Measurements from ENCODE around the gene FCAR. TPM values are rescaled to one million over a fixed set of nuclear protein-coding genes. Genes with fewer than 3 reads are reported as not detected.

FCAR gene
- total and polyA plus RNA-seq, 4 donors, result 0.39 to 2.4 (median 2.2) TPM; not detected in 1

- Histone ChIP-seq H3K4me3 (ENCODE audit: low read depth in 1 of 3, low read length in 3 of 3) (no peak overlapping the region), H3K9me3 (ENCODE audit: control insufficient read depth in 4 of 4, low read length in 3 of 4) (no peaks in the 10 kb centered on the region), H3K4me1 (ENCODE audit: control insufficient read depth in 4 of 4, insufficient read depth in 4 of 4, low read length in 3 of 4) (no peaks in the 10 kb centered on the region), H3K27me3 (ENCODE audit: control insufficient read depth in 4 of 4, insufficient read depth in 4 of 4, low read length in 3 of 4) (peaks cover 0 to 2% (median 0%) of the 10 kb centered on the region in 4 donors), H3K9ac (ENCODE audit: low read depth in 1 of 2, low read length in 2 of 2) (no peak overlapping the region), H3K27ac (ENCODE audit: low read depth in 1 of 2, low read length in 2 of 2) (no peak overlapping the region), H3K36me3 (ENCODE audit: control insufficient read depth in 4 of 4, insufficient read depth in 3 of 4, low read depth in 1 of 4, low read length in 3 of 4) (no peaks in the 10 kb centered on the region)
- no peak for TF ChIP-seq REST (IDR thresholded peaks at IDR 0.05)
- TF ChIP-seq JUND (IDR thresholded peaks at IDR 0.05), result no peak
- no peak for TF ChIP-seq ZBTB33 (IDR thresholded peaks at IDR 0.05)
- TF ChIP-seq RXRA (IDR thresholded peaks at IDR 0.05), result no peak
- TF ChIP-seq FOXA1 (IDR thresholded peaks at IDR 0.05), result no peak
- no peak for TF ChIP-seq GABPA (IDR thresholded peaks at IDR 0.05 in 1 of 2, conservative IDR thresholded peaks at IDR 0.05 in 1 of 2)
- TF ChIP-seq TAF1 (conservative IDR thresholded peaks at IDR 0.05), result no peak
- 56% methylated on average over 3 of the region's 3 CpGs for WGBS
- DNase-seq (ENCODE audit: low spot score), result no peak
Observed at GRCh38 chr19:54871696-54872095, 2.3 kb upstream of the FCAR start.

- H3K4me1 ChIP-seq (ENCODE audit: control insufficient read depth in 4 of 4, insufficient read depth in 4 of 4, low read length in 3 of 4), result no peaks in the 10 kb centered on the region
- no peak overlapping the region for H3K4me3 ChIP-seq (ENCODE audit: low read depth in 1 of 3, low read length in 3 of 3)
- no peaks in the 10 kb centered on the region for H3K9me3 ChIP-seq (ENCODE audit: control insufficient read depth in 4 of 4, low read length in 3 of 4)
- WGBS, result 43% methylated on average over 2 of the region's 2 CpGs
- no peak overlapping the region for H3K9ac ChIP-seq (ENCODE audit: low read depth in 1 of 2, low read length in 2 of 2)
- TF ChIP-seq MAX (IDR thresholded peaks at IDR 0.05), result peak; percentile 21
- TF ChIP-seq GABPA (IDR thresholded peaks at IDR 0.05 in 1 of 2, conservative IDR thresholded peaks at IDR 0.05 in 1 of 2), result no peak
- DNase-seq (ENCODE audit: low spot score), result no peak
- no peaks in the 10 kb centered on the region for H3K36me3 ChIP-seq (ENCODE audit: control insufficient read depth in 4 of 4, insufficient read depth in 3 of 4, low read depth in 1 of 4, low read length in 3 of 4)
- peak overlapping the region in 1 of 2 donors; percentile 42 for H3K27ac ChIP-seq (ENCODE audit: low read depth in 1 of 2, low read length in 2 of 2)
- H3K27me3 ChIP-seq (ENCODE audit: control insufficient read depth in 4 of 4, insufficient read depth in 4 of 4, low read length in 3 of 4), result no peaks in the 10 kb centered on the region
Observed at GRCh38 chr19:54875506-54875905, 1.5 kb downstream of the FCAR start.

- no peak overlapping the region for H3K4me3 ChIP-seq (ENCODE audit: low read depth in 1 of 3, low read length in 3 of 3)
- DNase-seq (ENCODE audit: low spot score), result no peak
- 42% methylated on average over 3 of the region's 3 CpGs for WGBS
- TF ChIP-seq FOXA1 (IDR thresholded peaks at IDR 0.05), result no peak
- no peak for TF ChIP-seq CTCF (IDR thresholded peaks at IDR 0.05; ENCODE audit: low read depth, low read length, missing input control)
- TF ChIP-seq ZBTB33 (IDR thresholded peaks at IDR 0.05), result no peak
- TF ChIP-seq NR2F2 (IDR thresholded peaks at IDR 0.05), result no peak
- TF ChIP-seq GABPA (IDR thresholded peaks at IDR 0.05 in 1 of 2, conservative IDR thresholded peaks at IDR 0.05 in 1 of 2), result no peak
- TF ChIP-seq HNF4A (conservative IDR thresholded peaks at IDR 0.05), result no peak
- no peak for TF ChIP-seq EGR1 (IDR thresholded peaks at IDR 0.05; ENCODE audit: low read depth in 2 of 2)
- no peak overlapping the region for H3K9ac ChIP-seq (ENCODE audit: low read depth in 1 of 2, low read length in 2 of 2)
- no peaks in the 10 kb centered on the region for H3K9me3 ChIP-seq (ENCODE audit: control insufficient read depth in 4 of 4, low read length in 3 of 4)
- H3K4me1 ChIP-seq (ENCODE audit: control insufficient read depth in 4 of 4, insufficient read depth in 4 of 4, low read length in 3 of 4), result no peaks in the 10 kb centered on the region
- no peaks in the 10 kb centered on the region for H3K36me3 ChIP-seq (ENCODE audit: control insufficient read depth in 4 of 4, insufficient read depth in 3 of 4, low read depth in 1 of 4, low read length in 3 of 4)
- H3K27me3 ChIP-seq (ENCODE audit: control insufficient read depth in 4 of 4, insufficient read depth in 4 of 4, low read length in 3 of 4), result no peaks in the 10 kb centered on the region
- H3K27ac ChIP-seq (ENCODE audit: low read depth in 1 of 2, low read length in 2 of 2), result no peak overlapping the region
Observed at GRCh38 chr19:54877471-54877870, 3.4 kb downstream of the FCAR start.
